AG09309 (cell line): ENCODE data around the gene GPATCH2L.

Experiments
- DNase-seq: peaks from one replicate; pipeline ENCODE4 v3.0.0-alpha.2; 2010; ENCODE audit warnings: low read depth
- H3K4me3 ChIP-seq: 2 replicates; pipeline ENCODE4 v1.5.1; 2011; ENCODE audit warnings: mild to moderate bottlenecking, low read depth, low read length, moderate library complexity; ENCODE audit not compliant: control insufficient read depth
- CTCF ChIP-seq: IDR thresholded peaks from 2 replicates; pipeline ENCODE4 v1.5.1; 2011; ENCODE audit warnings: mild to moderate bottlenecking, low read depth, low read length, inconsistent platforms; ENCODE audit not compliant: insufficient read depth, control insufficient read depth; ENCODE audit errors: missing control alignments

GPATCH2L gene

DNA sequence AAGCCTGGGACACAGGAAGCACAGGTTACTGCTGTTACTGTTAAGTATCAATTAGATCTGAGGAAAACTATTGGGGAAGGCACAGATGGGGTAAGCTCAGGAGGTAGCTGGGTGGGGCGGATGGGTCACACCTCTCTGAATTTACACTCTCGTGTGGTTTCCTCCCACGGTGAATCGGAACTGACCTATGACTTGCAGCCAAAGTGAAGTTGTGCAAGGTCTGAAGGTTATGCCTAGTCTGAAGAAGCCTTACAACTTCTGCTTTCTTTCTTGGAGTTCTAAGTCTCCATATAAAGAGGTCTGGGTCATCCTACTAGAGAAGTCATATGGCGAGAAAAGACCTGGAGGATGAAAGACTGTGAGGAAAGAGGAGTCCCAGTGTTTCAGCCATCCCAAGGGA is 25.6 kb upstream of the GPATCH2L start:
- DNase-seq, result no peak
- no peak overlapping the region for H3K4me3 ChIP-seq
- no peak for TF ChIP-seq CTCF

GRCh38 chr14:76129851-76130576 is 21.7 kb upstream of the GPATCH2L start:
- no peak for DNase-seq
- H3K4me3 ChIP-seq, result no peak overlapping the region
- TF ChIP-seq CTCF, result no peak

DNA sequence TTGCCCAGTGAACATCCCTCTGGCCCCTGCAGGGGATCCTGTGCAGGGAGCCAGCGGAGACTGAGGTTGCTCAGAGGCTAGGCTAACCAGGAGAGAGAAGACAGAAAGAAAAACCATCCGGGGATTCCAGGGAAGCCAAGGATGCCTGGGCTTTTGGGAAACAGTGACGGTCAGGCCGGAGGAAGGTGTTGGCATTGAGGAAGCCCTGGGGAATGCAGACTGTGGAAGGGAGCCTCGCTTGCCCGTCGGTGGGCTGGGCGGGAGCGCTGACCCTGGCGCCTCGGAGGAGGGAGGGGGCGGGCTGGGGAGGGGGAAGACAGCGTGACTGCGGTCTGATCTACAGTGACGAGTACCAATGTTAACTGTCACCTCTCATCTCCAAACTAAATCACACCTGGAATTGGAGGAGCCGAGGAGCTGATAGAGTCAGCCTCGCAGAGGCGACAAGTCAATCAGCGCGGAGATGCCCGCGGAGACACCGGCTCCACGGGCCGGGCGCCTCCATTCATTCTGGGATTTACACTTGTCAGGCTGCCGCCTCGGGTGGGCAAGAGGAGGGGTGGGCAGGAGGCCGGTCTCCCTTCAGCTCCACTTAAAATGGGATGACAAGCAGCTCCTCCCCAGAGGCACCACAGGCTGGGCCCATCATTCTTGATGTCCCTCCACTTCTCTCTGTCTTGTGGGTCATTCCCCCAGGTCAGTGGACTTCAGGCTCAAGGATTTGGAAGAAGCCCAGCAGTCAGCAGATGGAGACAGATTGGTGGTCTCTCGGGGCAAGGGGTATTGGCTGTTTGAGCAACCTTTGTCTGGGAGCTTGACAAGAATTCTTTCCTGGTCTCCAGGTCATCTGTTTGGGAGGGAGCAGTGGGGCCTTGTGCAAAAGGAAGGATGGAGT is 20.4 kb upstream of the GPATCH2L start:
- H3K4me3 ChIP-seq, result no peak overlapping the region
- TF ChIP-seq CTCF, result no peak
- no peak for DNase-seq

DNA sequence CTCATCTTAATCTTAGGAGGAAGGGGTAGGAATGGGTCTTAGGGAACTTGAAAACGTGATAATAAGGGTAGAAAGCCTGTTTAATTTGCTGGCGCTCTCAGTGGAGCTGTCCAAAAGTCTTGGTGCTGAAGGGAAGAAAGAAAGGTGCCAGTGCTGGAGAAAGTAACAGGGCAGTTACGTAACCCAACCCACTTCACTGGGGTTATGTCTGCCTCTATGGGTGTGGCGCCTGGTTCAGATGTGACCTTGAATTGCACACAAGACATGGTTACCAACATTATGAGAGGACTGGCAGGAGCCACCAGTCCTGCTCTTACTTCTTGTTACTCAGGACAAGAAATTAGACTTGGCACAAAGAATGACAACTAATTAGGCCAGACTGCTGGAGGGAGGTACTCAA is 18.6 kb upstream of the GPATCH2L start:
- DNase-seq, result no peak
- no peak for TF ChIP-seq CTCF
- no peak overlapping the region for H3K4me3 ChIP-seq

GRCh38 chr14:76134231-76134630 is 17.5 kb upstream of the GPATCH2L start:
- TF ChIP-seq CTCF, result no peak
- no peak overlapping the region for H3K4me3 ChIP-seq
- no peak for DNase-seq

- DNase-seq, result no peak
Measured at GRCh38 chr14:76135722-76136121, 16.0 kb upstream of the GPATCH2L start.

More at GRCh38 chr14:76135722-76136121, 16.0 kb upstream of the GPATCH2L start:
- TF ChIP-seq CTCF, result no peak
- H3K4me3 ChIP-seq, result no peak overlapping the region
